Astrocyte (in vitro differentiated cells and primary cell): ENCODE measurements around the gene EGFR.

Source experiments
- EZH2 ChIP-seq: IDR thresholded peaks from 2 replicates; pipeline ENCODE4 v1.6.1; 2012; ENCODE audit warnings: mild to moderate bottlenecking, low read length, inconsistent platforms; ENCODE audit not compliant: insufficient read depth
- TF ChIP-seq, protein P1 (sequence below): IDR thresholded peaks from 2 replicates; pipeline ENCODE4 v1.5.1; 2011; ENCODE audit warnings: low read depth, mild to moderate bottlenecking, inconsistent platforms, low read length, moderate library complexity; ENCODE audit not compliant: insufficient read depth

DNA sequence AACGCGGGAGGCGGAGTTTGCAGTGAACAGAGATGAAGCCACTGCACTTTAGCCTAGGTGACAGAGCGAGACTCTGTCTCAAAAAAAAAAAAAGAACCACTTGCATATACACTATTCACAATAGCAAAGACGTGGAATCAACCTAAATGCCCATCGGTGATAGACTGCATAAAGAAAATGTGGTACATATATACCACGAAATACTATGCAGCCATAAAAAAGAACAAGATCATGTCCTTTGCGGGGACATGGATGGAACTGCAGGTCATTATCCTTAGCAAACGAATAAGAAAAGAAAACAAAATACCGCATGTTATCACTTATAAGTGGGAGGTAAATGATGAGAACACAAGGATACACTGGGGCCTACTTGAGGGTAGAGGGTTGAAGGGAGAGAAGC lies 39.5 kb downstream of the EGFR start:
- TF ChIP-seq, protein P1, sequence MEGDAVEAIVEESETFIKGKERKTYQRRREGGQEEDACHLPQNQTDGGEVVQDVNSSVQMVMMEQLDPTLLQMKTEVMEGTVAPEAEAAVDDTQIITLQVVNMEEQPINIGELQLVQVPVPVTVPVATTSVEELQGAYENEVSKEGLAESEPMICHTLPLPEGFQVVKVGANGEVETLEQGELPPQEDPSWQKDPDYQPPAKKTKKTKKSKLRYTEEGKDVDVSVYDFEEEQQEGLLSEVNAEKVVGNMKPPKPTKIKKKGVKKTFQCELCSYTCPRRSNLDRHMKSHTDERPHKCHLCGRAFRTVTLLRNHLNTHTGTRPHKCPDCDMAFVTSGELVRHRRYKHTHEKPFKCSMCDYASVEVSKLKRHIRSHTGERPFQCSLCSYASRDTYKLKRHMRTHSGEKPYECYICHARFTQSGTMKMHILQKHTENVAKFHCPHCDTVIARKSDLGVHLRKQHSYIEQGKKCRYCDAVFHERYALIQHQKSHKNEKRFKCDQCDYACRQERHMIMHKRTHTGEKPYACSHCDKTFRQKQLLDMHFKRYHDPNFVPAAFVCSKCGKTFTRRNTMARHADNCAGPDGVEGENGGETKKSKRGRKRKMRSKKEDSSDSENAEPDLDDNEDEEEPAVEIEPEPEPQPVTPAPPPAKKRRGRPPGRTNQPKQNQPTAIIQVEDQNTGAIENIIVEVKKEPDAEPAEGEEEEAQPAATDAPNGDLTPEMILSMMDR = no peak
- TF ChIP-seq EZH2 = no peak
